H9 (cell line): ENCODE measurements around the gene PROSER3. TPM values are rescaled to one million over a fixed set of nuclear protein-coding genes. Genes with fewer than 3 reads are reported as not detected.

ENCODE experiments used
- DNase-seq: peaks from one replicate; pipeline ENCODE4 v3.0.0-alpha.2; 2017
- H2AFZ ChIP-seq: one replicate; pipeline ENCODE4 v1.6.1; 2013; ENCODE audit warnings: mild to moderate bottlenecking, low read length, control low read depth, moderate library complexity
- H2AK5ac ChIP-seq: 2 replicates; pipeline ENCODE4 v1.6.1; 2013; ENCODE audit warnings: low read length, control low read depth, mixed read lengths; ENCODE audit not compliant: insufficient read length
- H2BK120ac ChIP-seq: one replicate; pipeline ENCODE4 v1.6.1; 2013; ENCODE audit warnings: low read depth, mild to moderate bottlenecking, low read length, control low read depth, inconsistent platforms; ENCODE audit not compliant: poor library complexity, severe bottlenecking
- H2BK12ac ChIP-seq: 2 replicates; pipeline ENCODE4 v1.6.1; 2013; ENCODE audit warnings: low read length, control low read depth, mixed read lengths, low read depth; ENCODE audit not compliant: insufficient read length
- H2BK15ac ChIP-seq: 2 replicates; pipeline ENCODE4 v1.6.1; 2013; ENCODE audit warnings: low read depth, low read length, control low read depth
- H2BK20ac ChIP-seq: one replicate; pipeline ENCODE4 v1.6.1; 2013; ENCODE audit warnings: low read depth, mild to moderate bottlenecking, low read length, control low read depth, inconsistent platforms; ENCODE audit not compliant: poor library complexity, severe bottlenecking
- H2BK5ac ChIP-seq: 2 replicates; pipeline ENCODE4 v1.6.1; 2013; ENCODE audit warnings: low read length, control low read depth, mixed read lengths; ENCODE audit not compliant: insufficient read length
- H3K14ac ChIP-seq: 2 replicates; pipeline ENCODE4 v1.6.1; 2013; ENCODE audit warnings: low read length, control low read depth; ENCODE audit not compliant: insufficient read depth
- H3K18ac ChIP-seq: 2 replicates; pipeline ENCODE4 v1.6.1; 2013; ENCODE audit warnings: low read depth, mild to moderate bottlenecking, mixed read lengths, low read length, control low read depth; ENCODE audit not compliant: insufficient read length
- H3K23ac ChIP-seq: 2 replicates; pipeline ENCODE4 v1.6.1; 2013; ENCODE audit warnings: low read length, control low read depth, mixed read lengths, low read depth; ENCODE audit not compliant: insufficient read length
- H3K23me2 ChIP-seq: 2 replicates; pipeline ENCODE4 v1.6.1; 2013; ENCODE audit warnings: low read depth, mild to moderate bottlenecking, mixed read lengths, low read length, control low read depth; ENCODE audit not compliant: insufficient read length, poor library complexity, severe bottlenecking
- H3K27ac ChIP-seq: 2 replicates; pipeline ENCODE4 v1.5.1; 2013; ENCODE audit warnings: low read length, control low read depth, mixed read lengths, low read depth; ENCODE audit not compliant: insufficient read length
- H3K27me3 ChIP-seq: 2 replicates; pipeline ENCODE4 v1.6.1; 2013; ENCODE audit warnings: low read length, control low read depth, inconsistent platforms; ENCODE audit not compliant: insufficient read depth
- H3K4ac ChIP-seq: 2 replicates; pipeline ENCODE4 v1.6.1; 2013; ENCODE audit warnings: low read depth, mild to moderate bottlenecking, control low read depth, inconsistent platforms, low read length, moderate library complexity
- H3K4me1 ChIP-seq: 2 replicates; pipeline ENCODE4 v1.6.1; 2013; ENCODE audit warnings: low read length, control low read depth, inconsistent platforms; ENCODE audit not compliant: insufficient read depth
- H3K4me2 ChIP-seq: 2 replicates; pipeline ENCODE4 v1.6.1; 2013; ENCODE audit warnings: low read length, control low read depth, mixed read lengths; ENCODE audit not compliant: insufficient read length, insufficient read depth
- H3K56ac ChIP-seq: 2 replicates; pipeline ENCODE4 v1.6.1; 2013; ENCODE audit warnings: low read depth, mild to moderate bottlenecking, mixed read lengths, low read length, control low read depth; ENCODE audit not compliant: insufficient read length
- H3K79me1 ChIP-seq: 2 replicates; pipeline ENCODE4 v1.6.1; 2013; ENCODE audit warnings: low read depth, mild to moderate bottlenecking, moderate library complexity, low read length, control low read depth, inconsistent platforms; ENCODE audit not compliant: insufficient read depth, poor library complexity, severe bottlenecking
- H3K79me2 ChIP-seq: 2 replicates; pipeline ENCODE4 v1.6.1; 2013; ENCODE audit warnings: low read length, control low read depth, inconsistent platforms; ENCODE audit not compliant: insufficient read depth
- H3K9ac ChIP-seq: 2 replicates; pipeline ENCODE4 v1.6.1; 2013; ENCODE audit warnings: low read length, control low read depth, mixed read lengths; ENCODE audit not compliant: insufficient read length; ENCODE audit errors: extremely low read depth
- H3K9me3 ChIP-seq: one replicate; pipeline ENCODE4 v1.6.1; 2013; ENCODE audit warnings: low read depth, low read length, inconsistent platforms; ENCODE audit not compliant: control insufficient read depth
- H3T11ph ChIP-seq: one replicate; pipeline ENCODE4 v1.6.1; 2013; ENCODE audit warnings: mild to moderate bottlenecking, low read length, control low read depth, inconsistent platforms
- H4K20me1 ChIP-seq: one replicate; pipeline ENCODE4 v1.6.1; 2013; ENCODE audit not compliant: control insufficient read depth, insufficient read length, insufficient read depth
- H4K5ac ChIP-seq: 2 replicates; pipeline ENCODE4 v1.6.1; 2013; ENCODE audit warnings: low read depth, mild to moderate bottlenecking, mixed read lengths, low read length, control low read depth; ENCODE audit not compliant: insufficient read length
- H4K8ac ChIP-seq: replicated peaks from 2 replicates; pipeline ENCODE4 v1.6.1; 2013; ENCODE audit warnings: low read length, control low read depth, mixed read lengths, low read depth; ENCODE audit not compliant: insufficient read length
- H4K91ac ChIP-seq: 2 replicates; pipeline ENCODE4 v1.6.1; 2013; ENCODE audit warnings: low read depth, mild to moderate bottlenecking, moderate library complexity, mixed read lengths, low read length, control low read depth; ENCODE audit not compliant: insufficient read length
- H3K27ac Mint-ChIP-seq, 3 experiments: 2 replicates in 2 of 3; 3 replicates in 1 of 3; pipeline ENCODE4 v1.8.0; 2020 to 2021; ENCODE audit warnings: mixed read lengths in 3 of 3, mild to moderate bottlenecking in 1 of 3, moderate library complexity in 1 of 3
- H3K27me3 Mint-ChIP-seq: 2 replicates; pipeline ENCODE4 v1.8.0; 2021; ENCODE audit warnings: low read depth, mild to moderate bottlenecking, moderate library complexity, mixed read lengths
- H3K36me3 Mint-ChIP-seq, 3 experiments: 2 replicates in 2 of 3; 3 replicates in 1 of 3; pipeline ENCODE4 v1.8.0; 2020 to 2021; ENCODE audit warnings: low read depth in 3 of 3, mixed read lengths in 3 of 3; ENCODE audit not compliant: insufficient read depth in 1 of 3
- H3K4me1 Mint-ChIP-seq, 2 experiments: 2 replicates each; pipeline ENCODE4 v1.8.0; 2020; ENCODE audit warnings: mixed read lengths in 2 of 2
- H3K4me3 Mint-ChIP-seq, 2 experiments: 2 replicates in 1 of 2; 3 replicates in 1 of 2; pipeline ENCODE4 v1.8.0; 2020 to 2021; ENCODE audit warnings: mild to moderate bottlenecking in 2 of 2, mixed read lengths in 2 of 2, moderate library complexity in 1 of 2
- H3K9me3 Mint-ChIP-seq, 2 experiments: 2 replicates in 1 of 2; 3 replicates in 1 of 2; pipeline ENCODE4 v1.8.0; 2020; ENCODE audit warnings: mild to moderate bottlenecking in 2 of 2, mixed read lengths in 2 of 2, moderate library complexity in 1 of 2
- CTCF ChIP-seq: fragments of 200-600 bp; sonication (generic); conservative IDR thresholded peaks from 3 replicates; pipeline ENCODE4 v1.8.0; 2021; ENCODE audit warnings: antibody characterized with exemption, mild to moderate bottlenecking
- WGBS: extraction: QIAGEN DNeasy Blood & Tissue Kit; methylation state at CpG from one replicate; pipeline ENCODE4 v1.1.7; 2013; ENCODE audit warnings: missing lambda C conversion rate, low lambda C conversion rate, mixed read lengths; ENCODE audit not compliant: insufficient read length; ENCODE audit errors: extremely low coverage; 5-methylcytosine and 5-hydroxymethylcytosine counted together
- total RNA-seq: library from RNA; stranded (reverse); gene quantifications from 2 replicates; pipeline ENCODE4 v1.2.1, GENCODE V29; 2021

The PROSER3 gene
- total RNA-seq, 1 experiment from 2014 or later, result 29.1 TPM

- Mint-ChIP-seq H3K4me3 (no peak overlapping the region; a peak in 1 of 5 replicates), H3K9me3 (no peaks in the 10 kb centered on the region), H3K27ac (peak overlapping the region in 2 of 3 experiments; percentile 24 to 40; a peak in 2 of 7 replicates), H3K27me3 (peaks cover 10% of the 10 kb centered on the region), H3K36me3 (peaks cover 9 to 37% (median 36%) of the 10 kb centered on the region in 3 experiments), H3K4me1 (peaks cover 7 to 8% of the 10 kb centered on the region in 2 experiments)
- H3K27me3 ChIP-seq, result no peaks in the 10 kb centered on the region
- H3K79me1 ChIP-seq, result no peaks in the 10 kb centered on the region
- H2BK120ac ChIP-seq, result no peak overlapping the region
- no peak overlapping the region for H3K56ac ChIP-seq
- H2BK5ac ChIP-seq, result no peak overlapping the region
- H3K4me1 ChIP-seq, result no peaks in the 10 kb centered on the region
- no CpG with 5 or more reads among the region's 11 CpGs for WGBS
- H3K23me2 ChIP-seq, result no peaks in the 10 kb centered on the region
- no peak overlapping the region for H3K18ac ChIP-seq
- no peak overlapping the region for H3K4ac ChIP-seq
- no peak overlapping the region for H3K23ac ChIP-seq
- no peaks in the 10 kb centered on the region for H3K79me2 ChIP-seq
- H2BK20ac ChIP-seq, result no peak overlapping the region
- DNase-seq, result peak; percentile 29
- no peak overlapping the region for H3T11ph ChIP-seq
- no peak overlapping the region for H3K14ac ChIP-seq
- no peak overlapping the region for H4K5ac ChIP-seq
- no peak overlapping the region for H3K4me2 ChIP-seq
- no peaks in the 10 kb centered on the region for H4K20me1 ChIP-seq
- no peak overlapping the region for H2AFZ ChIP-seq
- H3K9me3 ChIP-seq, result no peaks in the 10 kb centered on the region
- no peak for TF ChIP-seq CTCF
- no peak overlapping the region for H4K91ac ChIP-seq
- no peak overlapping the region for H3K9ac ChIP-seq
- no peak overlapping the region for H4K8ac ChIP-seq
- H2BK12ac ChIP-seq, result no peak overlapping the region
- no peak overlapping the region for H3K27ac ChIP-seq
- H2BK15ac ChIP-seq, result no peak overlapping the region
- H2AK5ac ChIP-seq, result no peak overlapping the region
Measured at GRCh38 chr19:35766571-35767104, 8.7 kb downstream of the PROSER3 start.
